HepG2 (cell line): ENCODE data around the gene FETUB. TPM values are rescaled to one million over a fixed set of nuclear protein-coding genes. Genes with fewer than 3 reads are reported as not detected.

Source experiments
- FOSL1 ChIP-seq: sonication (generic); formaldehyde crosslinking; IDR thresholded peaks from 2 replicates; pipeline ENCODE4 v1.9.0; 2021; ENCODE audit warnings: missing genetic modification reagents, borderline replicate concordance
- JUN ChIP-seq: sonication (generic); formaldehyde crosslinking; IDR thresholded peaks from 2 replicates; pipeline ENCODE4 v1.4.0; 2020; ENCODE audit warnings: mild to moderate bottlenecking, missing genetic modification reagents
- KAT8 ChIP-seq: IDR thresholded peaks from 2 replicates; pipeline ENCODE4 v1.6.1; 2016; ENCODE audit warnings: missing genetic modification reagents, missing compliant biosample characterization
- NFYB ChIP-seq: sonication (generic); formaldehyde crosslinking; IDR thresholded peaks from 2 replicates; pipeline ENCODE4 v1.4.0; 2020; ENCODE audit warnings: missing genetic modification reagents
- STAT6 ChIP-seq: sonication (generic); formaldehyde crosslinking; IDR thresholded peaks from 2 replicates; pipeline ENCODE4 v1.4.0; 2020; ENCODE audit warnings: missing genetic modification reagents, mild to moderate bottlenecking, borderline replicate concordance
- ZNF234 ChIP-seq: sonication (generic); formaldehyde crosslinking; conservative IDR thresholded peaks from 2 replicates; pipeline ENCODE4 v1.5.1; 2020; ENCODE audit warnings: mild to moderate bottlenecking, missing genetic modification reagents
- ZNF33A ChIP-seq: sonication (generic); formaldehyde crosslinking; IDR thresholded peaks from 2 replicates; pipeline ENCODE4 v1.5.1; 2020; ENCODE audit warnings: missing genetic modification reagents, mild to moderate bottlenecking, moderate library complexity, borderline replicate concordance
- ZNF564 ChIP-seq: sonication (generic); formaldehyde crosslinking; IDR thresholded peaks from 2 replicates; pipeline ENCODE4 v1.8.1; 2023; ENCODE audit warnings: mild to moderate bottlenecking, missing genetic modification reagents
- ZNF609 ChIP-seq: sonication (generic); formaldehyde crosslinking; IDR thresholded peaks from 2 replicates; pipeline ENCODE4 v1.4.0; 2020; ENCODE audit warnings: mild to moderate bottlenecking, missing genetic modification reagents, borderline replicate concordance
- ZNF841 ChIP-seq: sonication (generic); formaldehyde crosslinking; IDR thresholded peaks from 2 replicates; pipeline ENCODE4 v1.8.1; 2023; ENCODE audit warnings: missing genetic modification reagents, borderline replicate concordance
- polyA plus RNA-seq, 8 experiments: library from polyadenylated mRNA; depleted of rRNA in 3 of 8; stranded (reverse) in 7 of 8; unstranded in 1 of 8; fragments of >200 nt; fragmentation: Illumina TruSeq in 4 of 8; extraction: Trizol in 4 of 8; gene quantifications; 2 replicates each; pipeline versions ENCODE4 v1.2.1 to v1.2.3, GENCODE V29; 2011 to 2016; ENCODE audit warnings: low read depth in 4 of 8, missing spikeins in 1 of 8, mixed read lengths in 1 of 8; ENCODE audit not compliant: insufficient read depth in 1 of 8
- total RNA-seq, 5 experiments: library from RNA; depleted of rRNA; stranded (reverse); fragments of >200 nt; fragmentation: Illumina TruSeq; extraction: Trizol; gene quantifications; 2 replicates each; pipeline ENCODE4 v1.2.3, GENCODE V29; 2016; ENCODE audit warnings: low read depth in 1 of 5
- TF ChIP-seq, protein P1 (sequence below): sonication (generic); formaldehyde crosslinking; IDR thresholded peaks from 2 replicates; pipeline ENCODE4 v1.4.0; 2020; ENCODE audit warnings: missing genetic modification reagents

FETUB gene
- total and polyA plus RNA-seq, 2 of the 13 experiments (the other 11 are each of a cell fraction or from before 2014, with no cell fraction given) = 2.1 to 4.4 TPM

DNA sequence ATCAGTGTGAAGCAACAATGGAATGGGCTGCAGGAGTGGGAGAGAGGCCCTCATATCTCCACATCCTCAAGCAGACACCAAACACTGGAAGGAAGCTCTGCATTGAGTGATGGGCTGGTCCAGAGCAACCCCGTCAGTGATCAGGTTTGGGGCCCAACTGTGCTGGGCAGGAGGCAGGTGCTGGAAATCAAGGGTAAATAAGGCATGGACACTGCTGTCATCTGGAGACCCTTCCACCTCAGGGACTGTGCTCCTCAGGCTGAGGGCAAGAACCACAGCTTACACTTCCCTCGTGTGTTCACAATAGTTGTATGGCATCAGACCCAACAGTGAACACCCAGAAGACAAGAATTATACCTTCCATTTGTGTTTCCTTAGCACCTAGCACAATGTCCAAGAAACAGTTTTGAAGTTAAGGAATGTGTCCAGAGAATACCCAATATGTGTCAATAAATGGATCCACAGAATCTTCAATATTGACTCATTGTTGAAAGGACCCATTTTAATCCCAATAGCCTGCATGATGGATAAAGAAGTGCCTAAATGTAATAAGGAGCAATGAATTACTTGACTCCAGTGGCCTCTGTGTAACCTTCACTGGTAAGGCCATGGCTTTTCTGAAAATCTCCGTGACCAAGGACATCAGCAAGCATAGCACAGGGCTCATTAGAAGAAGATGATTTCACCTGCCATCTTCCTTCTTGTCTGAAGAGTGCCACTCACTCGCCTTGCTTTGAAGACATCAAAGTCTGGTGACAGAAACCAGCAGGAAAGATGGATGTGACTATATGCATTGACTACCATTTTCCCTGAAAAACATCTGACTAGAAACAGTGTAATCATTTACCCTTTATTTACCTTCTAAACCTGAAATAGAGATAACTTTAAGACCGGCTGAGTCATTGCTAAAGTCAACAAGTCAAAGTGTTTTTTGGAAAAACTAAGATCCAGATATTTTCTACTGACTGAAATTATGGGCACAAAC is 34.3 kb upstream of the FETUB start (continued):
- TF ChIP-seq KAT8 (CRISPR knock-in tag) (peak; percentile 65), ZNF609 (CRISPR knock-in tag) (peak; percentile 39; the same call in 1 of the 2 replicates), ZNF33A (0 out of 2 replicates have a peak, but pooled peaks have one; percentile 80), ZNF841 (no peak), ZNF234 (no peak), NFYB (no peak), STAT6 (CRISPR knock-in tag) (0 out of 2 replicates have a peak, but pooled peaks have one; percentile 42), JUN (peak; percentile 60; the same call in 1 of the 2 replicates), ZNF564 (CRISPR knock-in tag) (no peak), FOSL1 (CRISPR knock-in tag) (peak; percentile 97)
- TF ChIP-seq, protein P1, sequence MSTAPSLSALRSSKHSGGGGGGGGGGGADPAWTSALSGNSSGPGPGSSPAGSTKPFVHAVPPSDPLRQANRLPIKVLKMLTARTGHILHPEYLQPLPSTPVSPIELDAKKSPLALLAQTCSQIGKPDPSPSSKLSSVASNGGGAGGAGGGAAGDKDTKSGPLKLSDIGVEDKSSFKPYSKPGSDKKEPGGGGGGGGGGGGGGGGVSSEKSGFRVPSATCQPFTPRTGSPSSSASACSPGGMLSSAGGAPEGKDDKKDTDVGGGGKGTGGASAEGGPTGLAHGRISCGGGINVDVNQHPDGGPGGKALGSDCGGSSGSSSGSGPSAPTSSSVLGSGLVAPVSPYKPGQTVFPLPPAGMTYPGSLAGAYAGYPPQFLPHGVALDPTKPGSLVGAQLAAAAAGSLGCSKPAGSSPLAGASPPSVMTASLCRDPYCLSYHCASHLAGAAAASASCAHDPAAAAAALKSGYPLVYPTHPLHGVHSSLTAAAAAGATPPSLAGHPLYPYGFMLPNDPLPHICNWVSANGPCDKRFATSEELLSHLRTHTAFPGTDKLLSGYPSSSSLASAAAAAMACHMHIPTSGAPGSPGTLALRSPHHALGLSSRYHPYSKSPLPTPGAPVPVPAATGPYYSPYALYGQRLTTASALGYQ = peak; percentile 92
